NCI-H774 (cell line): ENCODE data around the gene PPP2R5A.
A peak's percentile ranks its signal among the peaks of the same experiment; 100 is the strongest.
"Not testable (repeated sequence)": the region's sequence is repeated elsewhere in the genome, so short reads cannot be mapped to it uniquely, and the experiment has no call there.

Source experiments
- DNase-seq: peaks from one replicate; lab custom pipeline; 2025; lab: John Stamatoyannopoulos, UW

The PPP2R5A gene

GRCh38 chr1:212267460-212267859 lies 17.8 kb upstream of the PPP2R5A start:
- no peak for DNase-seq

GRCh38 chr1:212269306-212269705 lies 15.9 kb upstream of the PPP2R5A start:
- DNase-seq, result no peak

DNA sequence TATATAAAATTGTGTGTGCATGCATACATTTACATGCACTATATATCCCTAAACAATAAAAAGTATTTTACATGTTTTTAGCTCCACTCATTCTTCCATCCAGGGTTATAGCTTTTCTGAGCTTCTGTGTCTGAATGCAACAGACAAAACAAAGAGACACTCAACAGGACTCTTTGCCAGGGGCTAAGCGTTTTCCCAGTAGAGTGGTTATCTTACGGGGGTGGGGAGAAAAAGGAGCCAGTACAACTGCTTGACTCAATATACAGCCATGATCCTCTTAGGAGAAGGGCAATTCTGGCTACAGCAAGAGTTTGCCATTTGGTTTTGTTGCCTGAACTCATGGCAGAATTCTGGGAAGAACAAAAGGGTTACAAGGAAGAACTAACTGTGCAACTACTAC lies 14.6 kb upstream of the PPP2R5A start:
- no peak for DNase-seq

DNA sequence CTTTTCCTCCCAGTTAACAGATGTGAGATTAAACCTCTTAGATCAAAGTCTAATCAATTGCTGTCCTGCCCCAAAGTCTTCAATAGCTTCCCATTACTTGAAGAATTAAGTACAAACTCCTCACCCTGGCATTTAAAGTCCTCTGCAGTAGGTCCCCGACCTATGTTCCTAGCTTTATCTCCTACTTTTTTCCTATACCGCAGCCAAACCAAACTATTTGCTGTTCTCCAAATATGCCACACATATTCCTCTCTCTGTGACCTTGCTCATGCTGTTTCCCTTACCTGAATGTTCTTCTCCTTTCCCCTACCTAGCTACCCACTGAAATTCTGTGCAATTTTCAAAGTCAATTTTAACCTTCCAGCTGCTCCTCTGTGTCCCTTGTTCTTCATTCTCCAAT lies 14.0 kb upstream of the PPP2R5A start:
- no peak for DNase-seq

GRCh38 chr1:212271823-212272485 lies 13.3 kb upstream of the PPP2R5A start:
- no peak for DNase-seq

GRCh38 chr1:212281590-212281989 lies 3.6 kb upstream of the PPP2R5A start:
- no peak for DNase-seq

DNA sequence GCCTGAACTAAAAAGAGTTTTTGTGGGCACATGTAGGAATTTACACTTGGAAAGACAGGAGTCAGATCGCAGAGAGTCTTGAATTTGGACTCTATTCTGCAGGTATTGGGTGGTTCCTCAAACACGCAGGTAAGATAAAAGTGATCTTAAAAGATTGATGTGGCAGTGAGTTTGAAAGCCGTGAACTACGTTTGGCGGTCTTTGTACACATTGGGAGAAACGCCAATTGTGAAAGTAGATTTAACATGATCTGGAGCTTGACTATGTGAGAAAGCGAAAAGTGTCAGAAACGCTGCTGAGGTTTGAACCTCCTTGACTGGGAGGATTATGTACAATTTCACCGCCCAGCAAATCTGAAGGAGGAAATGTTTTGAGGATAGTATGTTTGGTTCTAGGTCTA lies 1.5 kb upstream of the PPP2R5A start:
- no peak for DNase-seq

- DNase-seq, result no peak
Measured at GRCh38 chr1:212284332-212284743, 872 bp upstream of the PPP2R5A start.

- DNase-seq, result peak; percentile 50
Measured at GRCh38 chr1:212285685-212286555, 710 bp downstream of the PPP2R5A start.

DNA sequence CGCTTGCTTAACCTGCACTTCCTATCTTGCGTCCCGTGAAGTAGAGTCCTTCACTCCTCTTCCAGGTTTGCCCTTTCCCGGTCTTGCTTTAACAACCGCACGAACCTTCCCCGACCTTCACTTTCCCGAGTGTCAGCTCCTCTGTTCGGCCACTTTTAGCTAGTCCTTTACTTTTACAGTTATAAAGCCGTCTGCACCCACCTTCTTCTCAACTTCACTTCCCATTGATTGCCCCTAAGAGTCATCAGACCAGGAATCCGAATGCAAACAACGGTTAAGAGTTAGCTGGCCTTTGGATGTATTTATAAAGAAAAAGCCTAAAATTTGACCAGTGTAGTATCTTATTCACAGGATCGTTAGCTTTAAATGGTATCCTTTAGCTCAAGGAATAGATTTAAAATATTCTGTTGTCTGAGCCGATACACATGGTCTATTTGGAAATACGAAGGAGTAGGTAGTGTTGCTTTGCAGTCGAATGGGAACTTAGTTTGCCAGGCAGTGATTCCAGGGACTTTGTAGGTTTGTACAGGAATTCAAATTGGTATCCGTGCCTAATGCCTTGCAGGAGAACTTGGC lies 1.4 kb downstream of the PPP2R5A start:
- no peak for DNase-seq

GRCh38 chr1:212287261-212287895 lies 2.2 kb downstream of the PPP2R5A start:
- DNase-seq, result no peak

GRCh38 chr1:212287995-212288394 lies 2.8 kb downstream of the PPP2R5A start:
- not testable (repeated sequence) for DNase-seq

DNA sequence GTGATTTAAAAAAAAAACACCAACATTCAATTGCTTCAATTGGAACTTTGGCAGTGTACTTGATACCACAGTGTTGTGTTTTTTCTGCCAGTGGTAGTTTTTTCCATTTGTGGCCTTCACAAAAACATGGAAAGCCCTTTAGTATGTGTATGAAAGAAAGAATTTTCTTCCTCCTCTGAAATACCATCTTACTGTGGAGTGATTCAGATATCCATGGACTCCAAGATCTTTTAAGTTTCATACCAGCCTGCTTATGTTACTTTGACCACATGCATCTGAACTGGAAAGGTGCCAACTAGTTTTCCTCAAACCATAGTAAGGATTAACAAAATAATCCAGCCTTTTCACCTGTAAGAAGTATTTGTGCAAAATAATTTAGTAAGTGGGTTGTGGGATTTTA lies 3.4 kb downstream of the PPP2R5A start:
- DNase-seq, result no peak

DNA sequence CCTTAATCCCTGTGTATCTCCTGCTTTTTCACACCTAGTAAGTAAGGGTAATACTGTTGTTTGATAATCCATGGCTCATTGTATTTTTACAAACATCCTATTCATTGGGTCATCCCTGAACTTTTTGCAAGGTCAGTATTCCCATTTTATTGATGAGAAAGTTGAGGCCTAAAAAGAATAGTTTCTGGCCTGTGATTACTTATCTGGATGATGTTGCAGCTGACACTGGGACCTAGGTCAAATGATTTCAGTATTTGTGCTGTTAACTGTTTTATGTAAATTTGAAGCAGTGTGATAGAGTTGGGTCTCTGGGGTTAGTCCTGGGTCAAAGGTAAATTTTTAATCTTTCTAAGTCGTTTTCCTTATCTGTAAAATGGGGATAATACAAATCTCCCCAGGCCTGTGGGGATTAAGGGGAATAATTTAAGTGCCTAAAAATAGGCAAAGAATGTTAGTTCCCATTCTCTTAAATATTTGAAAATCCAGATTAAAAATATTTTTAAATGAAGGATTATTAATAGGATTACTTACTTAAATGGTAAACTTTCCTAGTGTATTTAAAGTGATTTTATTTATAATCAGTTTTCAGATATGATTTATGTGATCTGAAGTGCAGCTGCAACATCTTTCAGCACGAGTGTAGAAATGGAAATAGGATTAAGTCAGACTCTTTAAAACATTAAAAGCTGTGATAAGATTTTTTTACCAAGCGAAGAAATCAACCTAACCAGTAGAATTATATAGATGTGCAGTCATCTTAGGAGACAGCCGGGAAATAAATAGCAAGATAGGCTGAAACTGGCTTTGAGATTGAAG lies 4.3 kb downstream of the PPP2R5A start:
- DNase-seq, result no peak

- DNase-seq, result no peak
Measured at GRCh38 chr1:212290608-212291007, 5.4 kb downstream of the PPP2R5A start.

GRCh38 chr1:212291505-212292134 lies 6.4 kb downstream of the PPP2R5A start:
- DNase-seq, result peak; percentile 71

DNA sequence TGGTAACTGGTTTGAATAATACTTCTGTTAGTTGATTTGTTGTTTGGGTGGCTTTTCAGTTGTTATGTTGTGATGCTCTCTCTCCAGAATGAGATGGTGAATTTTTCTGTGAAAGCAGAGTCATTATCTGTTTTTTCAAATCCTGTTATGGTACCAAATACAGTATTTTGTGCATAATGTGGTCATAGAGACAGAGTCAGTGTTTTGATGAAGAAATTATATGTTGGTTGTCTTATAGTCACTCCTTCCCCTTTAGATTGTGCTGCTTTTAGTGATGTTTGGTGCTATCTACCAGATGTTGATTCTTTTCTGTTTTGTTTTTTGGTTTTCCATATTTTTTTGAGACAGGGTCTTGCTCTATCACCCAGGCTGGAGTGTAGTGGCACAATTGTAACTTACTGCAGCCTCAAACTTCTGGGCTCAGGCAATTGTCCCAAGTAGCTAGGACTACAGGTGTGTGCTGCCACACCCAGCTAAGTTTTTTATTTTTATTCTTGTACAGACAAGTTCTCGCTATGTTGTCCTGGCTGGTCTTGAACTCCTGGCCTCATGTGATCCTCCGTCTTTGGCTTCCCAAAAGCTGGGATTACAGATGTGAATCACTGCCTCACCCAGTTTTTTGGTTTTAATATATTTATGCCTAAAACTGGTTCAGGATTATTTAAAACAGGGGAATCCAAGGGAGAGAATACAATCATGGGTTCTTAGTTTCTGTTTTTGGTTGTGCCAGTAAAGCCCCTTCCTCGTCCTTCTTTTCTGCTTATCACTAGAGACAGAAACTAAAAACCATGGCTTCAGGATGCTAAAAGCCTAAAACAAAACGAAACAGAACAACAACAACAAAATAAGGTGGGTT lies 7.3 kb downstream of the PPP2R5A start:
- DNase-seq, result no peak

DNA sequence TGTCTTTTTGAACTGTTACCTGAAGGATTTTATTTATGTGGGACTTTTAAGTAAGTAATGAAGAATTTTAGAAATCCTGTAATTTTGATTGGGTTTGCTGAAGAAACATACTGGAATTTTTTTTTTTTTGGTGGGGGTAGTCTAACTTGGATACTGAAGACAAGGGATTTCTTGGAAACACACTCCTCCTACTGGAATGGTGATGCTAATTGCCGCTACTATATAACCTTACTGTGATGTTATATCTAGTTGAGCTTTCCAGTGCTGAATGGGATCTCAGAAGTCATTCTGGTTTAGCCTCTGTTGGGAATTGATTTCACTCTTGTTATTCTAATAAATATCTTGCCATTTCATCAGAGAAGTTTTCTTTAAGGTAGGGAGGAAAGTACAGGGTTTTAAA lies 8.4 kb downstream of the PPP2R5A start:
- no peak for DNase-seq

GRCh38 chr1:212294983-212295382 lies 9.8 kb downstream of the PPP2R5A start:
- DNase-seq, result no peak

DNA sequence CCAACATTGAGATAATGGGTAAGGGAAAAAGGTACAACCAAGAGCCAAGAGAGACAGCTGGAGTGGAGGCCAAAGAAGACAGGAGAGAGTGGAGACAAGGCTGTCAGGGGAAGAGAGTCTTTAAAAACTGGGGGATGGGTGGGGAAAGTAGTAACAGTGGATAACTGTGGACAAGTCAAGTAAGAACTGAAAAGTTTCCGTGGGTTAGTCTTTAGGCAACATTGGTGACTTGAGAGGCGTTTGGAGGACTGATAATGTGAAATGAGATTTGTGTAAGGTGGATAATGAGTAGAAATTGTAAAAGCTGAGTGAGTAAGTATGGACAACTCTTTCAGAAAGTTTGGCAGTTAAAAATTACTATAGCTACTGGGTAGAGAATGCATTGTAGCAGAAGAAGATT lies 10.4 kb downstream of the PPP2R5A start:
- DNase-seq, result no peak
